Loucy (cell line): ENCODE results near the gene MYO18B.

Experiments
- EZH2phosphoT487 ChIP-seq: fragments of 200-600 bp; IDR thresholded peaks from 2 replicates; pipeline ENCODE4 v1.6.1; 2018; ENCODE audit warnings: antibody characterized with exemption, mild to moderate bottlenecking, moderate library complexity, borderline replicate concordance
- TF ChIP-seq, protein P1 (sequence below): fragments of 200-600 bp; sonication (generic); conservative IDR thresholded peaks from 2 replicates; pipeline ENCODE4 v1.5.1; 2014; ENCODE audit warnings: mild to moderate bottlenecking, antibody characterized with exemption, low read length

DNA sequence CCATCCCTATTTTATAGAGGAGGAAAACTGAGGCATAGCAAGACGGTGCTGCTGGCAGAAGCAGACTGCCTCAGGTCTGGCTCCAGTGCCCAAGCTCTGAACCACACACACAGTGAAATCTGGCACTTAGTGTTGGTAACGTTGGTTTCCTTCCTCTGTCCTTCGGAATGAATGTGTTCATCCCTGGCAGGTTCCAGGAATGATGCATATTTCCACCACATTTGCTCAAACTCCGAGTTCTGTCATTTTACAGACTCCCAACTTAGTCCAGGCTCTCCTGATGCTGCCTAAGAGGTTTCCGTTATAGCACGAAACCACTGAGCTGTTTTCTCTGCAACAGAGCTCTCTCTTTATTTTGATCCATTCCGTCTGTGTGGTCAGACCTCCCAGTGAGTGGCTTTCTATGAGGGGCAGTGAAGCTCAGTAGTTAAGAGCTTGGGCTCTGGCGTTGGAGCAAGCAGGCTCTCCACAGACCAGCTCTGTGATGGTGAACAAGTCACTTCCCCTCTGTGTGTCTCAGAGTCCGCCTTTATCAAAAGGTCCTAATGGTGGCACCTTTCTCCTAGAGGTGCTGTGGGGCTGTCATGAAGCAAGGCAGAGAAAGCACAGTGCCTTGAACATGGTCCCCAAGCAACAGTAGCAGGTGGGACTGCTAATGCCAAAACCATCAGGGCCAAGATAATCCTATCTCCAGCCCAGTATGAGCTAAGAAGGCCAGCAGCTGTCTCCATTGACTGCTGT is 200.3 kb downstream of the MYO18B start:
- TF ChIP-seq, protein P1, sequence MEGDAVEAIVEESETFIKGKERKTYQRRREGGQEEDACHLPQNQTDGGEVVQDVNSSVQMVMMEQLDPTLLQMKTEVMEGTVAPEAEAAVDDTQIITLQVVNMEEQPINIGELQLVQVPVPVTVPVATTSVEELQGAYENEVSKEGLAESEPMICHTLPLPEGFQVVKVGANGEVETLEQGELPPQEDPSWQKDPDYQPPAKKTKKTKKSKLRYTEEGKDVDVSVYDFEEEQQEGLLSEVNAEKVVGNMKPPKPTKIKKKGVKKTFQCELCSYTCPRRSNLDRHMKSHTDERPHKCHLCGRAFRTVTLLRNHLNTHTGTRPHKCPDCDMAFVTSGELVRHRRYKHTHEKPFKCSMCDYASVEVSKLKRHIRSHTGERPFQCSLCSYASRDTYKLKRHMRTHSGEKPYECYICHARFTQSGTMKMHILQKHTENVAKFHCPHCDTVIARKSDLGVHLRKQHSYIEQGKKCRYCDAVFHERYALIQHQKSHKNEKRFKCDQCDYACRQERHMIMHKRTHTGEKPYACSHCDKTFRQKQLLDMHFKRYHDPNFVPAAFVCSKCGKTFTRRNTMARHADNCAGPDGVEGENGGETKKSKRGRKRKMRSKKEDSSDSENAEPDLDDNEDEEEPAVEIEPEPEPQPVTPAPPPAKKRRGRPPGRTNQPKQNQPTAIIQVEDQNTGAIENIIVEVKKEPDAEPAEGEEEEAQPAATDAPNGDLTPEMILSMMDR = no peak
- TF ChIP-seq EZH2phosphoT487 = no peak
